Calu3 (cell line): ENCODE results near the gene PLOD2. TPM values are rescaled to one million over a fixed set of nuclear protein-coding genes. Genes with fewer than 3 reads are reported as not detected.

Source experiments
- BruUV-seq: library from RNA; stranded (reverse); fragments of 400-500 nt; replicated peaks from 2 replicates; lab custom pipeline; 2021; lab: Mats Ljungman, UMichigan
- CTCF ChIA-PET: fragments of 300-600 bp; sonication (Branson Sonifier 250); formaldehyde crosslinking; loops from one replicate; lab custom pipeline; 2022; ENCODE audit warnings: antibody characterized with exemption; lab: Charles Lee
- DNase-seq: peaks from one replicate; pipeline ENCODE4 v3.0.0; 2022
- H3K27ac Mint-ChIP-seq: one replicate; pipeline ENCODE4 v1.8.0; 2022; ENCODE audit warnings: mixed read lengths; ENCODE audit not compliant: unreplicated experiment
- H3K27me3 Mint-ChIP-seq: one replicate; pipeline ENCODE4 v1.8.0; 2022; ENCODE audit warnings: mixed read lengths; ENCODE audit not compliant: unreplicated experiment
- H3K36me3 Mint-ChIP-seq: one replicate; pipeline ENCODE4 v1.8.0; 2022; ENCODE audit warnings: mild to moderate bottlenecking, moderate library complexity, mixed read lengths; ENCODE audit not compliant: insufficient read depth, unreplicated experiment
- H3K4me1 Mint-ChIP-seq: one replicate; pipeline ENCODE4 v1.8.0; 2022; ENCODE audit warnings: mild to moderate bottlenecking, low read depth, mixed read lengths; ENCODE audit not compliant: unreplicated experiment
- H3K4me3 Mint-ChIP-seq: one replicate; pipeline ENCODE4 v1.8.0; 2022; ENCODE audit warnings: mild to moderate bottlenecking, low read depth, moderate library complexity, mixed read lengths; ENCODE audit not compliant: unreplicated experiment
- H3K9me3 Mint-ChIP-seq: one replicate; pipeline ENCODE4 v1.8.0; 2022; ENCODE audit warnings: low read depth, mixed read lengths; ENCODE audit not compliant: unreplicated experiment
- CTCF ChIP-seq: fragments of 200-600 bp; IDR thresholded peaks from one replicate; pipeline ENCODE4 v1.8.0; 2022; ENCODE audit warnings: antibody characterized with exemption; ENCODE audit not compliant: unreplicated experiment
- intact Hi-C: fragments of 100-400 bp; cut with micrococcal nuclease; formaldehyde crosslinking; loops from one replicate; pipeline ENCODE4 v1.10.0; 2022; ENCODE audit not compliant: unreplicated experiment
- total RNA-seq: library from RNA; stranded (reverse); gene quantifications from 2 replicates; pipeline ENCODE4 v1.2.3, GENCODE V29; 2022

Gene PLOD2
- total RNA-seq, 1 experiment from 2014 or later: 123 TPM

- intact Hi-C loops: no loop called here
- Mint-ChIP-seq H3K27me3 (no peaks in the 10 kb centered on the region), H3K9me3 (peaks cover 3% of the 10 kb centered on the region), H3K27ac (no peak overlapping the region), H3K4me3 (no peak overlapping the region), H3K4me1 (no peaks in the 10 kb centered on the region), H3K36me3 (no peaks in the 10 kb centered on the region)
- DNase-seq: no peak
- no TSS peak for BruUV-seq
- CTCF ChIA-PET: no interaction called here
- no peak for TF ChIP-seq CTCF
Observed at GRCh38 chr3:146040630-146041029, 120.4 kb downstream of the PLOD2 start.

GRCh38 chr3:146037697-146038096 is 123.3 kb downstream of the PLOD2 start:
- intact Hi-C loops: no loop called here
- no TSS peak for BruUV-seq
- CTCF ChIA-PET: interaction anchor here (0.7 kb wide), 1 partner anchor 41 kb away, joined by 10 read pairs; no protein-coding TSS in a partner anchor
- DNase-seq: no peak
- H3K36me3 Mint-ChIP-seq: no peaks in the 10 kb centered on the region
- TF ChIP-seq CTCF: no peak
- H3K27ac Mint-ChIP-seq: no peak overlapping the region
- H3K4me3 Mint-ChIP-seq: no peak overlapping the region
- no peaks in the 10 kb centered on the region for H3K9me3 Mint-ChIP-seq
- no peaks in the 10 kb centered on the region for H3K4me1 Mint-ChIP-seq
- H3K27me3 Mint-ChIP-seq: no peaks in the 10 kb centered on the region

- H3K36me3 Mint-ChIP-seq: no peaks in the 10 kb centered on the region
- no TSS peak for BruUV-seq
- no peaks in the 10 kb centered on the region for H3K4me1 Mint-ChIP-seq
- intact Hi-C loops: no loop called here
- CTCF ChIA-PET: no interaction called here
- no peaks in the 10 kb centered on the region for H3K9me3 Mint-ChIP-seq
- TF ChIP-seq CTCF: no peak
- no peak for DNase-seq
- no peak overlapping the region for H3K4me3 Mint-ChIP-seq
- no peak overlapping the region for H3K27ac Mint-ChIP-seq
- H3K27me3 Mint-ChIP-seq: no peaks in the 10 kb centered on the region
Observed at GRCh38 chr3:146036281-146036680, 124.7 kb downstream of the PLOD2 start.

- Mint-ChIP-seq H3K4me1 (no peaks in the 10 kb centered on the region), H3K27ac (no peak overlapping the region), H3K27me3 (no peaks in the 10 kb centered on the region), H3K36me3 (no peaks in the 10 kb centered on the region), H3K9me3 (peaks cover 3% of the 10 kb centered on the region), H3K4me3 (no peak overlapping the region)
- intact Hi-C loops: no loop called here
- no TSS peak for BruUV-seq
- CTCF ChIA-PET: no interaction called here
- TF ChIP-seq CTCF: no peak
- no peak for DNase-seq
Observed at GRCh38 chr3:146035366-146035765, 125.6 kb downstream of the PLOD2 start.

- H3K9me3 Mint-ChIP-seq: peaks cover 3% of the 10 kb centered on the region
- no peak for TF ChIP-seq CTCF
- DNase-seq: no peak
- intact Hi-C loops: no loop called here
- CTCF ChIA-PET: no interaction called here
- no peaks in the 10 kb centered on the region for H3K4me1 Mint-ChIP-seq
- H3K36me3 Mint-ChIP-seq: no peaks in the 10 kb centered on the region
- no TSS peak for BruUV-seq
- no peak overlapping the region for H3K27ac Mint-ChIP-seq
- no peak overlapping the region for H3K4me3 Mint-ChIP-seq
- H3K27me3 Mint-ChIP-seq: no peaks in the 10 kb centered on the region
Observed at GRCh38 chr3:146033950-146034349, 127.0 kb downstream of the PLOD2 start.
